Prostate gland (tissue), 2 donors: Measurements from ENCODE around the gene ARHGAP45. TPM values are rescaled to one million over a fixed set of nuclear protein-coding genes. Genes with fewer than 3 reads are reported as not detected.

Source experiments
- DNase-seq: peaks from one replicate; pipeline ENCODE4 v3.0.0-alpha.2; 2019; ENCODE audit warnings: low spot score
- H3K27ac ChIP-seq, 2 donors: fragments of 200-600 bp; sonication (generic); 2 replicates each; pipeline ENCODE4 v1.5.1; 2017 to 2019
- H3K27me3 ChIP-seq: fragments of 200-600 bp; sonication (generic); replicated peaks from 2 replicates; pipeline ENCODE4 v1.5.1; 2019; ENCODE audit not compliant: insufficient read depth
- H3K36me3 ChIP-seq, 2 donors: fragments of 200-600 bp; sonication (generic); 1 replicate in 1 of 2; 2 replicates in 1 of 2; pipeline versions ENCODE4 v1.5.1 to v1.8.1; 2017 to 2019
- H3K4me1 ChIP-seq: fragments of 200-600 bp; sonication (generic); replicated peaks from 2 replicates; pipeline ENCODE4 v1.5.1; 2019
- H3K4me3 ChIP-seq, 2 donors: fragments of 200-600 bp; sonication (generic); 2 replicates each; pipeline ENCODE4 v1.5.1; 2017 to 2019
- H3K9me3 ChIP-seq: fragments of 200-600 bp; sonication (generic); 2 replicates; pipeline ENCODE4 v1.5.1; 2017
- POLR2A ChIP-seq: fragments of 450-650 bp; IDR thresholded peaks from one replicate; pipeline ENCODE4 v1.6.1; 2016; ENCODE audit warnings: antibody characterized with exemption, mild to moderate bottlenecking
- POLR2AphosphoS5 ChIP-seq: sonication (generic); formaldehyde crosslinking; IDR thresholded peaks from one replicate; pipeline ENCODE4 v1.6.1; 2017; ENCODE audit warnings: antibody characterized with exemption
- WGBS: methylation state at CpG from one replicate; pipeline ENCODE4 v1.1.5; 2018; 5-methylcytosine and 5-hydroxymethylcytosine counted together
- intact Hi-C: fragments of 100-400 bp; cut with DNase I; formaldehyde crosslinking; loops from one replicate; pipeline ENCODE4 v1.14.2; 2022
- total RNA-seq, 2 donors: library from RNA; depleted of rRNA; stranded (reverse); fragments of >200 nt; gene quantifications; one replicate each; pipeline ENCODE4 v1.1.0, GENCODE V29; 2016
- TF ChIP-seq, protein P1 (sequence below), 4 experiments: fragments of 200-600 bp in 2 of 4; fragments of 450-650 bp in 2 of 4; sonication (generic) in 2 of 4; IDR thresholded peaks; 1 replicate in 3 of 4; 2 replicates in 1 of 4; pipeline ENCODE4 v1.5.1; 2016 to 2019; ENCODE audit warnings: antibody characterized with exemption in 4 of 4, mild to moderate bottlenecking in 2 of 4, moderate library complexity in 2 of 4

ARHGAP45 gene
- total RNA-seq, 2 donors from 2014 or later: 8.9 to 26.2 TPM

DNA sequence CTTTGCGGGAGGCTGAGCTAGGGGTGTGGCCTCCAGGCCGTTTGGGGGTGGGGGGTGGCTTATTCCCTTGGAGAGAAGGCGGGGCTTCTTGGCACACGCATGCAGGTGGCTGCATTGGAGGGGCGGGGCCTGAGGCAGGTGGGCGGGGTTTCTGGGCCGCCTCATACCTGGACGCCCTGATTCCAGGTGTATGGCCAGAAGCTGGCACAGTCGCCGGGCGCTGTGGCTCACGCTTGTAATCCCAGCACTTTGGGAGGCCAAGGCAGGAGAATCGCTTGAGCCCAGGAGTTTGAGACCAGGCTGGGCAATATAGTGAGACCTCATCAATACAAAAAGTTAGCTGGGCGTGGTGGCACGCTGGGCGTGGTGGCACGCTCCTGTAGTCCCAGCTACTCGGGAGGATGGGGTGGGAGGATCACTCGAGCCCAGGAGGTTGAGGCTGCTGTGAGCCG lies 19.2 kb upstream of the ARHGAP45 start:
- Histone ChIP-seq H3K36me3 (no peaks in the 10 kb centered on the region), H3K27me3 (no peaks in the 10 kb centered on the region), H3K4me3 (no peak overlapping the region), H3K9me3 (no peaks in the 10 kb centered on the region), H3K27ac (no peak overlapping the region), H3K4me1 (no peaks in the 10 kb centered on the region)
- intact Hi-C loops: no loop called here
- WGBS: 77% methylated on average over 20 of the region's 20 CpGs
- TF ChIP-seq, protein P1, sequence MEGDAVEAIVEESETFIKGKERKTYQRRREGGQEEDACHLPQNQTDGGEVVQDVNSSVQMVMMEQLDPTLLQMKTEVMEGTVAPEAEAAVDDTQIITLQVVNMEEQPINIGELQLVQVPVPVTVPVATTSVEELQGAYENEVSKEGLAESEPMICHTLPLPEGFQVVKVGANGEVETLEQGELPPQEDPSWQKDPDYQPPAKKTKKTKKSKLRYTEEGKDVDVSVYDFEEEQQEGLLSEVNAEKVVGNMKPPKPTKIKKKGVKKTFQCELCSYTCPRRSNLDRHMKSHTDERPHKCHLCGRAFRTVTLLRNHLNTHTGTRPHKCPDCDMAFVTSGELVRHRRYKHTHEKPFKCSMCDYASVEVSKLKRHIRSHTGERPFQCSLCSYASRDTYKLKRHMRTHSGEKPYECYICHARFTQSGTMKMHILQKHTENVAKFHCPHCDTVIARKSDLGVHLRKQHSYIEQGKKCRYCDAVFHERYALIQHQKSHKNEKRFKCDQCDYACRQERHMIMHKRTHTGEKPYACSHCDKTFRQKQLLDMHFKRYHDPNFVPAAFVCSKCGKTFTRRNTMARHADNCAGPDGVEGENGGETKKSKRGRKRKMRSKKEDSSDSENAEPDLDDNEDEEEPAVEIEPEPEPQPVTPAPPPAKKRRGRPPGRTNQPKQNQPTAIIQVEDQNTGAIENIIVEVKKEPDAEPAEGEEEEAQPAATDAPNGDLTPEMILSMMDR (IDR thresholded peaks at IDR 0.05): no peak
- TF ChIP-seq POLR2A (no peak), POLR2AphosphoS5 (no peak)
- no peak for DNase-seq

DNA sequence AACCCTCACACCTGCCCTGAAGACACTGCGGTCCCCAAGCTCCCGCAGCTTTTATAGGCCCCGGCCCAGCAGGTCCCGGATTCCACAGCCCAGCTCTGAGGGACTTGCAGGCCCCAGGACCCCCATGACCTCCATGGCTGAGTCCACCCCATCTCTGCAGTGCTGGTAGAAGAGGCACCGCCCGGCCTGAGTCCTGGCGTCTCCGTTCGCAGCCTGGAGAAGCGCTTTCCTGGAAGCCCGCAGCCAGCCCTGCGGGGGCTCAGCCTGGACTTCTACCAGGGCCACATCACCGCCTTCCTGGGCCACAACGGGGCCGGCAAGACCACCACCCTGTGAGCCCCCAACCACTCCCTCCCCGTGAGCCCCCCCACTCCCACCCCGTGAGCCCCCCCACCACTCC lies 17.9 kb upstream of the ARHGAP45 start:
- intact Hi-C loops: no loop called here
- Histone ChIP-seq H3K36me3 (no peaks in the 10 kb centered on the region), H3K4me1 (no peaks in the 10 kb centered on the region), H3K27ac (no peak overlapping the region), H3K4me3 (no peak overlapping the region), H3K27me3 (no peaks in the 10 kb centered on the region), H3K9me3 (no peaks in the 10 kb centered on the region)
- no peak for DNase-seq
- TF ChIP-seq POLR2AphosphoS5: no peak
- no peak for TF ChIP-seq POLR2A
- TF ChIP-seq, protein P1 (IDR thresholded peaks at IDR 0.05): no peak
- WGBS: 96% methylated on average over 15 of the region's 17 CpGs

DNA sequence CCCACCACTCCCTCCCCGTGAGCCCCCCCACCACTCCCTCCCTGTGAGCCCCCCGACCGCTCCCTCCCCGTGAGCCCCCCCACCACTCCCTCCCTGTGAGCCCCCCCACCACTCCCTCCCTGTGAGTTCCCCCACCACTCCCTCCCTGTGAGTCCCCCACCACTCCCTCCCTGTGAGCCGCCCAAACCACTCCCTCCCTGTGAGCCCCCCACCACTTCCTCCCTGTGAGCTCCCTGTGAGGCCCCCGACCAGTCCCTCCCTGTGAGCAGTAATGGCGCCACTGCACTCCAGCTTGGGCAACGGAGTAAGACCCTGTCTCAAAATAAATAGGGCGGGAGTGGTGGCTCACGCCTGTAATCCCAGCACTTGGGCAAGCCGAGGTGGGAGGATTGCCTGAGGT lies 17.2 kb upstream of the ARHGAP45 start:
- DNase-seq: no peak
- intact Hi-C loops: no loop called here
- 49% methylated on average over 8 of the region's 11 CpGs for WGBS
- no peaks in the 10 kb centered on the region for H3K4me1 ChIP-seq
- no peaks in the 10 kb centered on the region for H3K27me3 ChIP-seq
- H3K36me3 ChIP-seq: no peaks in the 10 kb centered on the region
- no peak overlapping the region for H3K27ac ChIP-seq
- TF ChIP-seq POLR2A: no peak
- TF ChIP-seq POLR2AphosphoS5: no peak
- TF ChIP-seq, protein P1 (IDR thresholded peaks at IDR 0.05): no peak
- no peak overlapping the region for H3K4me3 ChIP-seq
- H3K9me3 ChIP-seq: no peaks in the 10 kb centered on the region

DNA sequence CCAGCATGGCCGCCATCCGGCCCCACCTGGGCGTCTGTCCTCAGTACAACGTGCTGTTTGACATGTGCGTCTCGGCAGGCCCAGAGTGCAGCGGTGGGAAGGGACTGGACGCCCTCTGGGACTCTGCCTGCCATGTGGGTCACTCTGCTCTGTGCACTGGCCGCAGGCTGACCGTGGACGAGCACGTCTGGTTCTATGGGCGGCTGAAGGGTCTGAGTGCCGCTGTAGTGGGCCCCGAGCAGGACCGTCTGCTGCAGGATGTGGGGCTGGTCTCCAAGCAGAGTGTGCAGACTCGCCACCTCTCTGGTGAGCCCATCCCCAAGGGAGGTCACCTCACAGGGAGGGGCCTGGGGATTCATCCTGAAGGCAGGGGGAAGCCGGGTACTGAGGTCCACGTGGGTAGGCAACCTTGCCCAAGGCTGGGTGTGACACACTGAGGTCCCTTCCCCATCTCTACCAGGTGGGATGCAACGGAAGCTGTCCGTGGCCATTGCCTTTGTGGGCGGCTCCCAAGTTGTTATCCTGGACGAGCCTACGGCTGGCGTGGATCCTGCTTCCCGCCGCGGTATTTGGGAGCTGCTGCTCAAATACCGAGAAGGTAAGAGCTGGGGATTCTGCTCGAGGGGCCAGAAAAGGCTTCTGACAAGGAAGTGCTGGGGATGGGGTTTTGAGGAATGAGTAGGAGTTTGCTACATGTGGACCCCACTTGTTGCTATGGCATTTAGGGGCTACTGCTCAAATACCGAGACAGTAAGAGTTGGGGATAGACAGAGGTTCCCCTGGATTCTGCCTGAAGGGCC lies 15.8 kb upstream of the ARHGAP45 start:
- Histone ChIP-seq H3K27me3 (no peaks in the 10 kb centered on the region), H3K9me3 (no peaks in the 10 kb centered on the region), H3K4me1 (no peaks in the 10 kb centered on the region), H3K36me3 (no peaks in the 10 kb centered on the region), H3K27ac (no peak overlapping the region), H3K4me3 (no peak overlapping the region)
- 92% methylated on average over 31 of the region's 31 CpGs for WGBS
- intact Hi-C loops: no loop called here
- no peak for DNase-seq
- TF ChIP-seq POLR2AphosphoS5 (no peak), POLR2A (no peak)
- TF ChIP-seq, protein P1 (IDR thresholded peaks at IDR 0.05): no peak

DNA sequence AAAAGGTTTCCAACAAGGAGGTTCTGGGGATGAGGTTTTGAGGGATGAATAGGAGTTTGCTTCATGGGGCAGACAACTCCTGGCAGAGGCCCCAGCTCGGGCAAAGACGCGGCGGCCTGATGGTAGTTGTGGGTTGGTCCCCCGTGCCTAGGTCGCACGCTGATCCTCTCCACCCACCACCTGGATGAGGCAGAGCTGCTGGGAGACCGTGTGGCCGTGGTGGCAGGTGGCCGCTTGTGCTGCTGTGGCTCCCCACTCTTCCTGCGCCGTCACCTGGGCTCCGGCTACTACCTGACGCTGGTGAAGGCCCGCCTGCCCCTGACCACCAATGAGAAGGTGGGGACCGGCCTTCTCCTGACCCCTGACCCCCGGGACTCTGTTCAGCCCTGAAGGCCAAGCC lies 15.2 kb upstream of the ARHGAP45 start:
- no peaks in the 10 kb centered on the region for H3K4me1 ChIP-seq
- TF ChIP-seq POLR2AphosphoS5: no peak
- TF ChIP-seq POLR2A: no peak
- TF ChIP-seq, protein P1 (IDR thresholded peaks at IDR 0.05): no peak
- no peak overlapping the region for H3K27ac ChIP-seq
- no peaks in the 10 kb centered on the region for H3K27me3 ChIP-seq
- intact Hi-C loops: no loop called here
- H3K4me3 ChIP-seq: no peak overlapping the region
- 78% methylated on average over 10 of the region's 17 CpGs for WGBS
- no peaks in the 10 kb centered on the region for H3K36me3 ChIP-seq
- no peaks in the 10 kb centered on the region for H3K9me3 ChIP-seq
- no peak for DNase-seq
